NCI-H2107 treated with DMSO at 0.1 percent for 48 hours (cell line): ENCODE data around the gene NOX5.

ENCODE experiments used
- DNase-seq: peaks from one replicate; lab custom pipeline; 2025; ENCODE audit not compliant: unreplicated experiment; lab: John Stamatoyannopoulos, UW

Gene NOX5

GRCh38 chr15:69017978-69018377, 3.5 kb downstream of the NOX5 start:
- DNase-seq = no peak

GRCh38 chr15:69018951-69019350, 4.5 kb downstream of the NOX5 start:
- no peak for DNase-seq

GRCh38 chr15:69021895-69022294, 7.4 kb downstream of the NOX5 start:
- DNase-seq = no peak

- no peak for DNase-seq
These were observed 10.8 kb downstream of the NOX5 start for GRCh38 chr15:69025320-69025719.

GRCh38 chr15:69026355-69026754, 11.9 kb downstream of the NOX5 start:
- no peak for DNase-seq

GRCh38 chr15:69027976-69028518, 13.6 kb downstream of the NOX5 start:
- DNase-seq = no peak

- no peak for DNase-seq
These were observed 16.8 kb downstream of the NOX5 start for GRCh38 chr15:69031013-69032001.

- DNase-seq = no peak
These were observed 17.5 kb downstream of the NOX5 start for GRCh38 chr15:69032031-69032430.

- no peak for DNase-seq
These were observed 18.3 kb downstream of the NOX5 start for GRCh38 chr15:69032703-69033373.

GRCh38 chr15:69034352-69034751, 19.9 kb downstream of the NOX5 start:
- DNase-seq = no peak

GRCh38 chr15:69035205-69035917, 20.9 kb downstream of the NOX5 start:
- DNase-seq = no peak

GRCh38 chr15:69035918-69036258, 21.4 kb downstream of the NOX5 start:
- no peak for DNase-seq

GRCh38 chr15:69036826-69037225, 22.3 kb downstream of the NOX5 start:
- DNase-seq = no peak

GRCh38 chr15:69037482-69037881, 23.0 kb downstream of the NOX5 start:
- DNase-seq = no peak

GRCh38 chr15:69037977-69038376, 23.5 kb downstream of the NOX5 start:
- DNase-seq = no peak

- no peak for DNase-seq
These were observed 24.0 kb downstream of the NOX5 start for GRCh38 chr15:69038508-69038907.

- no peak for DNase-seq
These were observed 25.2 kb downstream of the NOX5 start for GRCh38 chr15:69039516-69040225.

GRCh38 chr15:69042531-69042930, 28.0 kb downstream of the NOX5 start:
- no peak for DNase-seq

GRCh38 chr15:69045802-69046201, 31.3 kb downstream of the NOX5 start:
- DNase-seq = no peak

- no peak for DNase-seq
These were observed 32.3 kb downstream of the NOX5 start for GRCh38 chr15:69046781-69047180.

- DNase-seq = no peak
These were observed 35.5 kb downstream of the NOX5 start for GRCh38 chr15:69049976-69050375.
